BE2C (cell line): ENCODE measurements around the gene C11orf71.

Experiments
- DNase-seq: peaks from one replicate; pipeline ENCODE4 v3.0.0-alpha.2; 2020
- H3K27me3 ChIP-seq: fragments of 250-450 bp; sonication (Bioruptor Pico); 2 replicates; pipeline ENCODE4 v1.5.1; 2020; ENCODE audit warnings: mild to moderate bottlenecking
- H3K36me3 ChIP-seq: fragments of 250-450 bp; sonication (Bioruptor Pico); 2 replicates; pipeline ENCODE4 v1.5.1; 2020; ENCODE audit warnings: mild to moderate bottlenecking
- H3K4me1 ChIP-seq: fragments of 250-450 bp; sonication (Bioruptor Pico); 2 replicates; pipeline ENCODE4 v1.5.1; 2020
- H3K4me3 ChIP-seq: 2 replicates; pipeline ENCODE4 v1.5.1; 2011; ENCODE audit warnings: low read depth, low read length
- H3K9me3 ChIP-seq: fragments of 250-450 bp; sonication (Bioruptor Pico); 2 replicates; pipeline ENCODE4 v1.5.1; 2020
- TF ChIP-seq, protein P1 (sequence below): IDR thresholded peaks from 2 replicates; pipeline ENCODE4 v1.5.1; 2012; ENCODE audit warnings: mild to moderate bottlenecking, low read depth, low read length

Gene C11orf71

GRCh38 chr11:114441921-114442320 lies 41.6 kb upstream of the C11orf71 start:
- Histone ChIP-seq H3K4me3 (no peak overlapping the region), H3K9me3 (no peaks in the 10 kb centered on the region), H3K27me3 (no peaks in the 10 kb centered on the region), H3K4me1 (no peaks in the 10 kb centered on the region), H3K36me3 (peaks cover 15% of the 10 kb centered on the region; the same call in 1 of the 2 replicates)
- TF ChIP-seq, protein P1, sequence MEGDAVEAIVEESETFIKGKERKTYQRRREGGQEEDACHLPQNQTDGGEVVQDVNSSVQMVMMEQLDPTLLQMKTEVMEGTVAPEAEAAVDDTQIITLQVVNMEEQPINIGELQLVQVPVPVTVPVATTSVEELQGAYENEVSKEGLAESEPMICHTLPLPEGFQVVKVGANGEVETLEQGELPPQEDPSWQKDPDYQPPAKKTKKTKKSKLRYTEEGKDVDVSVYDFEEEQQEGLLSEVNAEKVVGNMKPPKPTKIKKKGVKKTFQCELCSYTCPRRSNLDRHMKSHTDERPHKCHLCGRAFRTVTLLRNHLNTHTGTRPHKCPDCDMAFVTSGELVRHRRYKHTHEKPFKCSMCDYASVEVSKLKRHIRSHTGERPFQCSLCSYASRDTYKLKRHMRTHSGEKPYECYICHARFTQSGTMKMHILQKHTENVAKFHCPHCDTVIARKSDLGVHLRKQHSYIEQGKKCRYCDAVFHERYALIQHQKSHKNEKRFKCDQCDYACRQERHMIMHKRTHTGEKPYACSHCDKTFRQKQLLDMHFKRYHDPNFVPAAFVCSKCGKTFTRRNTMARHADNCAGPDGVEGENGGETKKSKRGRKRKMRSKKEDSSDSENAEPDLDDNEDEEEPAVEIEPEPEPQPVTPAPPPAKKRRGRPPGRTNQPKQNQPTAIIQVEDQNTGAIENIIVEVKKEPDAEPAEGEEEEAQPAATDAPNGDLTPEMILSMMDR: no peak
- no peak for DNase-seq

DNA sequence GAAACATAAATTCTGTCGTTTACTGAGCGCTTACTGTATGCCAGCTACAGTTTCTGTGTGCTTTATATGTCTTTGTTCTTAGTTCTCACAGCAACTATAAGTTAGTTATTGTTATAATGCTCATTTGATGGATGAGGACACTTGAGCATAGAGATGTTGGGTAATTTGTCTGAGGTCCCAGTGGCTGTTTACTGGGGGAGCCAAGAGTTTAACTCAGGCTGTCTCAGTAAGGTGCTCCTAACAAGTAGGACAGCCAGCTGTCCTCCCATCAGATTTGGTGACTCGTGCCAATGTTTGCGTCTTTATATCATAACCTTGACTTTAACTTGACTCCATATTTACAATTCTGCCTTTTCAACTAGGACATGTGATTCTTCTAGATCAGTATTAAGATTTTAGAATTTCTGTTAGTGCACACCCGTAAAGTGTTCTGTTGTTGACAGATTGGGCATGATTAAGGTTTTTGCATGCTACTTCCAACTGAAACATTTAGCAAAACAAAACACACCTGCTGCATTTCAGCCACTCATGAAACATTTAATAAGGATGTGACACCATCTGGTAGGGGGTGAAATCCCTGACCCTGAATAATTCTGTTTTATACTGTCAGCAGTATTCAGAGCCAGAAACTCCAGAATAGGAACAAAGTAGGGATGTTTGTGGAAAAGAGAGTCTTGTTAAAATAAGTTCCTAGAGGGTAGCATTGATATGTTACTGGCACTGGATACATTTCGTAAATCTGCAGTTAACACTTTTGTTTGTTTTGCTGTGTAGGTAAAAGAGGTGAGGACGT lies 40.9 kb upstream of the C11orf71 start:
- Histone ChIP-seq H3K9me3 (no peaks in the 10 kb centered on the region), H3K27me3 (no peaks in the 10 kb centered on the region), H3K4me1 (no peaks in the 10 kb centered on the region), H3K4me3 (peak overlapping the region; percentile 93), H3K36me3 (peaks cover 10% of the 10 kb centered on the region; the same call in 1 of the 2 replicates)
- TF ChIP-seq, protein P1: no peak
- DNase-seq: no peak

GRCh38 chr11:114440121-114440860 lies 40.0 kb upstream of the C11orf71 start:
- no peak for DNase-seq

DNA sequence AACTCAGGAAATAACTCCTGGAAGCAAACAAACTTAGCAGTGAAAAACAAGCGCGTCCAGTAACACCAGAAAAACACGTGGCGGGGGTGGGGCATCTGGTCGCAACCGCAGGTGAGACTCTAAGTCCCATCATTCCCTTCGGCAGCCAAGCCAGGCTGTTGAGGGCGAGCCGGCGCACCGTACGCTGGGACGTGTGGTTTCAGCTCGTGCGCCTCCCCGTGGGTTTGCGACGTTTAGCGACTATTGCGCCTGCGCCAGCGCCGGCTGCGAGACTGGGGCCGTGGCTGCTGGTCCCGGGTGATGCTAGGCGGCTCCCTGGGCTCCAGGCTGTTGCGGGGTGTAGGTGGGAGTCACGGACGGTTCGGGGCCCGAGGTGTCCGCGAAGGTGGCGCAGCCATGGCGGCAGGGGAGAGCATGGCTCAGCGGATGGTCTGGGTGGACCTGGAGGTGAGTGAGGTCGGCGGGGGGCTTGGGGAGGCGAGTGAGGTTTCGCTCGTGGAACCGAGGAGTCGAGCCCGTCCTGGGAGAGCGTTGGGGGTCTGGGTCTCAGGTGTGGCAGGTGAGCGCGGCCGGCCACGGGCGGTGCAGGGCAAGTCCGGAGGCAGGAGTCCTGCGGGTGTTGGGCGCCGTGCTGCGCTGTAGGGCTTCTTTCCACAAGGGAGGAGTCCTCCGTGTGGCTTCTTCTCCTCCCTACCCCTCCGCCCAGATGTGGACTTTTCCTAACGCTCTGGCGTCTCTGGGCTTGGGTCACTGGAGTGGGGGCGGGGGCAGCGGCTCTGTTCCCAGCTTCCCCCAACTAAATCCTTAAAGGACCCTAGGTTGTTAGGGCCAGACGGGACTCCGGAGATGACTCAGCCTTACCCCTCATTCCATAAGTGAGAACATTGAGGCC lies 39.2 kb upstream of the C11orf71 start, which contains the start of gene REXO2:
REXO2 (plus strand) TSS at position 239 of the 892 bp plus-strand sequence; CDS start at position 301, 62 bp downstream.
- Histone ChIP-seq H3K4me1 (no peaks in the 10 kb centered on the region), H3K36me3 (peaks cover 7% of the 10 kb centered on the region; the same call in 1 of the 2 replicates), H3K27me3 (no peaks in the 10 kb centered on the region), H3K4me3 (peak within 1 kb of the TSS; percentile 93), H3K9me3 (no peaks in the 10 kb centered on the region)
- peak; percentile 95 for DNase-seq
- TF ChIP-seq, protein P1: peak; percentile 46

More at GRCh38 chr11:114440121-114440860, 40.0 kb upstream of the C11orf71 start:
- Histone ChIP-seq H3K27me3 (no peaks in the 10 kb centered on the region), H3K9me3 (no peaks in the 10 kb centered on the region), H3K36me3 (peaks cover 9% of the 10 kb centered on the region; the same call in 1 of the 2 replicates), H3K4me1 (no peaks in the 10 kb centered on the region), H3K4me3 (peak overlapping the region; percentile 93)
- TF ChIP-seq, protein P1: no peak

DNA sequence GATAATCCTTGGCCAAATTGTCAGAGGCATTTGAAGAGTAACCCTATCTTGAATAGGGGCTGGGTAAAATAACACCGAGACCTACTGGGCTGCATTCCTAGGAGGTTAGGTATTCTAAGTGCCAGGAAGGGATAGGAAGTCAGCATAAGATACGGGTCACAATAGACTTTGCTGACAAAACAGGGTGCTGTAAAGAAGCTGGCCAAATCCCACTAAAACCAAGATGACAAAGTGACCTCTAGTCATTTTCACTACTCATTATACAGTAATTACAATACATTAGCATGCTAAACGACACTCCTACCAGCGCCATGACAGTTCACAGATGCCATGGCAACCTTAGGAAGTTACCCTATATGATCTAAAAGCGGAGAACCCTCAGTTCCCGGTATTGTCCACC lies 38.0 kb upstream of the C11orf71 start:
- Histone ChIP-seq H3K36me3 (no peaks in the 10 kb centered on the region), H3K9me3 (no peaks in the 10 kb centered on the region), H3K4me3 (no peak overlapping the region), H3K4me1 (no peaks in the 10 kb centered on the region), H3K27me3 (no peaks in the 10 kb centered on the region)
- TF ChIP-seq, protein P1: no peak
- DNase-seq: no peak
